HG02885 (cell line): ENCODE results near the gene DDX1.
"Not testable (repeated sequence)": the region's sequence is repeated elsewhere in the genome, so short reads cannot be mapped to it uniquely, and the experiment has no call there.

ENCODE experiments used
- ATAC-seq: cut with Tn5 transposase; IDR thresholded peaks from one replicate; pipeline ENCODE4 v1.9.1; 2021; ENCODE audit warnings: mild to moderate bottlenecking; ENCODE audit not compliant: unreplicated experiment, poor library complexity

The DDX1 gene

GRCh38 chr2:15671409-15671808 is 79.7 kb downstream of the DDX1 start:
- no peak for ATAC-seq

- no peak for ATAC-seq
Observed at GRCh38 chr2:15671842-15672815, 80.5 kb downstream of the DDX1 start.

- no peak for ATAC-seq
Observed at GRCh38 chr2:15672961-15673918, 81.6 kb downstream of the DDX1 start.

GRCh38 chr2:15673919-15674636 is 82.4 kb downstream of the DDX1 start:
- ATAC-seq = no peak

GRCh38 chr2:15674637-15675455 is 83.2 kb downstream of the DDX1 start:
- no peak for ATAC-seq

- no peak for ATAC-seq
Observed at GRCh38 chr2:15675456-15676195, 84.0 kb downstream of the DDX1 start.

- no peak for ATAC-seq
Observed at GRCh38 chr2:15677141-15677843, 85.6 kb downstream of the DDX1 start.

GRCh38 chr2:15678346-15678745 is 86.7 kb downstream of the DDX1 start:
- ATAC-seq = no peak

GRCh38 chr2:15678909-15679308 is 87.2 kb downstream of the DDX1 start:
- ATAC-seq = no peak

GRCh38 chr2:15679386-15679924 is 87.8 kb downstream of the DDX1 start:
- no peak for ATAC-seq

- ATAC-seq = not testable (repeated sequence)
Observed at GRCh38 chr2:15680132-15680531, 88.5 kb downstream of the DDX1 start.
